Measurements from ENCODE around the gene TRIO.

Gene TRIO

GRCh38 chr5:14503017-14503680 lies 360.0 kb downstream of the TRIO start:
- no peak for DNase-seq

- no peak for DNase-seq
These were observed 360.7 kb downstream of the TRIO start for GRCh38 chr5:14503681-14504331.

GRCh38 chr5:14504332-14504727 lies 361.2 kb downstream of the TRIO start:
- no peak for DNase-seq

- DNase-seq = no peak
These were observed 361.7 kb downstream of the TRIO start for GRCh38 chr5:14504816-14505215.

GRCh38 chr5:14505310-14506139 lies 362.4 kb downstream of the TRIO start:
- no peak for DNase-seq

- no peak for DNase-seq
These were observed 363.0 kb downstream of the TRIO start for GRCh38 chr5:14506140-14506538.

- DNase-seq = no peak
These were observed 363.5 kb downstream of the TRIO start for GRCh38 chr5:14506661-14507060.

GRCh38 chr5:14507156-14507941 lies 364.2 kb downstream of the TRIO start:
- no peak for DNase-seq

- no peak for DNase-seq
These were observed 364.9 kb downstream of the TRIO start for GRCh38 chr5:14508046-14508445.

- no peak for DNase-seq
These were observed 366.4 kb downstream of the TRIO start for GRCh38 chr5:14509556-14509955.

- no peak for DNase-seq
These were observed 367.1 kb downstream of the TRIO start for GRCh38 chr5:14510156-14510734.

GRCh38 chr5:14510880-14511279 lies 367.7 kb downstream of the TRIO start:
- DNase-seq = no peak

- no peak for DNase-seq
These were observed 369.4 kb downstream of the TRIO start for GRCh38 chr5:14512574-14512973.

- DNase-seq = no peak
These were observed 370.1 kb downstream of the TRIO start for GRCh38 chr5:14513266-14513665.

- no peak for DNase-seq
These were observed 373.8 kb downstream of the TRIO start for GRCh38 chr5:14516901-14517300.

GRCh38 chr5:14518638-14519037 lies 375.5 kb downstream of the TRIO start:
- no peak for DNase-seq

- DNase-seq = no peak
These were observed 378.6 kb downstream of the TRIO start for GRCh38 chr5:14521748-14522147.

GRCh38 chr5:14522721-14523120 lies 379.6 kb downstream of the TRIO start:
- no peak for DNase-seq

GRCh38 chr5:14523243-14524034 lies 380.3 kb downstream of the TRIO start:
- no peak for DNase-seq

GRCh38 chr5:14525397-14525796 lies 382.3 kb downstream of the TRIO start:
- DNase-seq = no peak

- DNase-seq = no peak
These were observed 383.4 kb downstream of the TRIO start for GRCh38 chr5:14526493-14526892.

- DNase-seq = no peak
These were observed 385.0 kb downstream of the TRIO start for GRCh38 chr5:14528115-14528514.

Data from CD4-positive, alpha-beta T cell treated with Interleukin-15 for 1 hour (primary cell).